ENCODE data around the gene WNT3A.

DNA sequence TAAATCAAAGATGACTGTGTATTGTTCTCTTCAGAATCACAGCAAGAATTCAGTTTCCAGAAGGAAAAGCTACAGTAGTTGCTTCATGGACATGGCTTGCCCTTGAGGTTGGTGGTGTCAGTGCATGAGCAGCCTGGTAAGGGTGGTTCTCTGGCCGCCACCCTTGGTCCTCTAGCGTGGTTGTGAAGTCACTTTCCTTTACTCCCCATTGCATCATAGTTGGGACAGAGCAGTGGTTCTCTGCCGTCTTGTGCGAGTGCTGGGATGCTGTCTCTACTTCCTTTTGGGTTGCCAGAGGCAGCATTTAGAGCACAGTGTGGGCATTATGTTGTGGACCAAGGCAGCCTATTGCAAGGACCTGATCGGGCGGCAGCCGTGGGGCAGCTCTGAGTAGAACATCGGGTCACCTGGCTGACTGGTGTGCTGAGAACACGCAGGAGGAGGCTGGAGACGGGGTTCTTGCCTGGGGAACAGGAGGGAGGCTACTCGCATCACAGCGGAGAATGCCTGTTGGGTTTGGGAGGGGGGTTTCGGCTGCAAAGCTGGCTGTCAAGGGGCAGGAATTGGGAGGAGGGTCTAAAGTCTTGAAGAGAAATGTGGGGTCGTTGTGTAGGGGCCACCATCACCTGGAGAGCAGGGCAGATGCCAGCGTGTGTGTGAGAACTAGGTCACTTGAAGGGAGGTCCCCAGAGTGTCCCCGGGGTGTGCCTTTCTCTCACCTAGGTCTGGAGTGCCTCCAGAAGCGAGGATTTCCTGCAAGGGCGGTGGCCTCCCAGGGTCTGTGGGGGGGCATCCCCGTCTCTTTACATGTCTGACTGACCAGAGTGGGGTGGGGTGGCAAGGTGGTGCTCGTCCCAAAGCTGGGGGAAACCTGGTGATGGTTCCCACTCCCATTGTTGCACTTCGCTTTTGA is 82.0 kb downstream of the WNT3A start:
- TF ChIP-seq, protein P1, sequence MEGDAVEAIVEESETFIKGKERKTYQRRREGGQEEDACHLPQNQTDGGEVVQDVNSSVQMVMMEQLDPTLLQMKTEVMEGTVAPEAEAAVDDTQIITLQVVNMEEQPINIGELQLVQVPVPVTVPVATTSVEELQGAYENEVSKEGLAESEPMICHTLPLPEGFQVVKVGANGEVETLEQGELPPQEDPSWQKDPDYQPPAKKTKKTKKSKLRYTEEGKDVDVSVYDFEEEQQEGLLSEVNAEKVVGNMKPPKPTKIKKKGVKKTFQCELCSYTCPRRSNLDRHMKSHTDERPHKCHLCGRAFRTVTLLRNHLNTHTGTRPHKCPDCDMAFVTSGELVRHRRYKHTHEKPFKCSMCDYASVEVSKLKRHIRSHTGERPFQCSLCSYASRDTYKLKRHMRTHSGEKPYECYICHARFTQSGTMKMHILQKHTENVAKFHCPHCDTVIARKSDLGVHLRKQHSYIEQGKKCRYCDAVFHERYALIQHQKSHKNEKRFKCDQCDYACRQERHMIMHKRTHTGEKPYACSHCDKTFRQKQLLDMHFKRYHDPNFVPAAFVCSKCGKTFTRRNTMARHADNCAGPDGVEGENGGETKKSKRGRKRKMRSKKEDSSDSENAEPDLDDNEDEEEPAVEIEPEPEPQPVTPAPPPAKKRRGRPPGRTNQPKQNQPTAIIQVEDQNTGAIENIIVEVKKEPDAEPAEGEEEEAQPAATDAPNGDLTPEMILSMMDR (IDR thresholded peaks at IDR 0.05; ENCODE audit: low read depth, low read length) = no peak
- TF ChIP-seq POLR2A (IDR thresholded peaks at IDR 0.05; ENCODE audit: extremely low read depth, insufficient read length) = no peak

Measured in NB4 (cell line).